B cell (primary cell): ENCODE data around the gene HSPA12A.

Source experiments
- CTCF ChIP-seq: fragments of 200-600 bp; IDR thresholded peaks from one replicate; pipeline ENCODE4 v1.8.0; 2022; ENCODE audit warnings: antibody characterized with exemption, mild to moderate bottlenecking
- EZH2 ChIP-seq: IDR thresholded peaks from 2 replicates; pipeline ENCODE4 v1.6.1; 2012; ENCODE audit warnings: borderline replicate concordance, low read depth, mild to moderate bottlenecking, moderate library complexity, low read length; ENCODE audit not compliant: insufficient read depth, poor library complexity, severe bottlenecking

GRCh38 chr10:116720241-116720643 lies 22.1 kb downstream of the HSPA12A start:
- no peak for TF ChIP-seq CTCF
- TF ChIP-seq EZH2: no peak
